Activated CD4-positive, alpha-beta memory T cell treated with anti-CD3 and anti-CD28 coated beads for 36 hours (primary cell): ENCODE measurements around the gene DOP1A. TPM values are rescaled to one million over a fixed set of nuclear protein-coding genes. Genes with fewer than 3 reads are reported as not detected.

Experiments
- CTCF ChIA-PET: fragments of 350-600 bp; sonication (Branson Sonifier 250); formaldehyde crosslinking; loops from one replicate; lab custom pipeline; 2021; ENCODE audit warnings: antibody characterized with exemption, inconsistent platforms; lab: Charles Lee
- POLR2A ChIA-PET: fragments of 350-600 bp; sonication (Branson Sonifier 250); formaldehyde crosslinking; loops from one replicate; lab custom pipeline; 2021; ENCODE audit warnings: antibody characterized with exemption; lab: Charles Lee
- DNase-seq: peaks from one replicate; pipeline ENCODE4 v3.0.0-alpha.2; 2020
- H3K27ac Mint-ChIP-seq: one replicate; pipeline ENCODE4 v1.8.0; 2021; ENCODE audit warnings: mixed read lengths
- H3K27me3 Mint-ChIP-seq: one replicate; pipeline ENCODE4 v1.8.0; 2021; ENCODE audit warnings: mixed read lengths
- H3K36me3 Mint-ChIP-seq: one replicate; pipeline ENCODE4 v1.8.0; 2021; ENCODE audit warnings: mixed read lengths
- H3K4me1 Mint-ChIP-seq: one replicate; pipeline ENCODE4 v1.8.0; 2021; ENCODE audit warnings: low read depth, mixed read lengths
- H3K4me3 Mint-ChIP-seq: one replicate; pipeline ENCODE4 v1.8.0; 2021; ENCODE audit warnings: mild to moderate bottlenecking, mixed read lengths
- H3K9me3 Mint-ChIP-seq: one replicate; pipeline ENCODE4 v1.8.0; 2021; ENCODE audit warnings: mixed read lengths
- intact Hi-C: fragments of 100-400 bp; cut with micrococcal nuclease; formaldehyde crosslinking; loops from one replicate; pipeline ENCODE4 v1.15.1; 2023
- total RNA-seq, 2 experiments: library from RNA; stranded (reverse); gene quantifications; one replicate each; pipeline ENCODE4 v1.2.3, GENCODE V29; 2021

DOP1A gene
- total RNA-seq, 2 experiments from 2014 or later = 5.9 to 8.8 TPM

DNA sequence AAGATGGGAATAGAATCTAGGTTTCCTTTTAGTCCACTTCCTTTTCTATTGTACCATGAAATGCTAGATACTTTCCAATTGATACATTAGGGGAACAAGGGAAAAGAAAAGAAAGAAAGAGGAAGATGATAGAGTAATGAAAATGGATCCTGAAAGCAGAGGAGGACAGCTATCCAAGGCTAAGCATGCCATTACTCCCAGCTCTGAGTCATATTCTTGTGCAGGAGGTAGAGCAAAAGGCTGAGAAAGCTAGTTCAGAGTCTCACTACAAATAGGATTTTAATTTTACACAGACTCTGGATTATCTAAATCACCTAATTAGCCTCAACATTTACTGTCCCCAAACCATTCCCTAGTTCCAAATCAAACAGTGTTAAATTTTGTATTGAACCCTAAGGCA is 149.3 kb downstream of the DOP1A start:
- POLR2A ChIA-PET = no interaction called here
- Mint-ChIP-seq H3K9me3 (no peaks in the 10 kb centered on the region), H3K4me1 (no peaks in the 10 kb centered on the region), H3K27me3 (no peaks in the 10 kb centered on the region), H3K27ac (no peak overlapping the region), H3K4me3 (no peak overlapping the region), H3K36me3 (no peaks in the 10 kb centered on the region)
- no peak for DNase-seq
- intact Hi-C loops = no loop called here
- CTCF ChIA-PET = interaction anchor here (1.1 to 10.9 kb wide), 6 partner anchors 7 to 319 kb away, joined by 3 to 167 read pairs (median 6); partner anchors contain the start of genes DOP1A, PRSS35 and UBE3D

Other genes with a start within 250 kb of the DOP1A start
- 1 to 10 TPM; 5.2 to 6.3 TPM for gene UBE3D, start 1.8 kb upstream of the DOP1A start, total RNA-seq
- 10 to 100 TPM; 20.7 to 24.6 TPM for gene PGM3, start 125.6 kb downstream of the DOP1A start, total RNA-seq
- gene RWDD2A, start 125.7 kb downstream of the DOP1A start, total RNA-seq = 1 to 10 TPM; 2.6 TPM